ENCODE measurements around the gene NMBR. TPM values are rescaled to one million over a fixed set of nuclear protein-coding genes. Genes with fewer than 3 reads are reported as not detected.
"Not testable (repeated sequence)": the region's sequence is repeated elsewhere in the genome, so short reads cannot be mapped to it uniquely, and the experiment has no call there.

The NMBR gene
- total RNA-seq, 2 donors from 2014 or later, result not detected

DNA sequence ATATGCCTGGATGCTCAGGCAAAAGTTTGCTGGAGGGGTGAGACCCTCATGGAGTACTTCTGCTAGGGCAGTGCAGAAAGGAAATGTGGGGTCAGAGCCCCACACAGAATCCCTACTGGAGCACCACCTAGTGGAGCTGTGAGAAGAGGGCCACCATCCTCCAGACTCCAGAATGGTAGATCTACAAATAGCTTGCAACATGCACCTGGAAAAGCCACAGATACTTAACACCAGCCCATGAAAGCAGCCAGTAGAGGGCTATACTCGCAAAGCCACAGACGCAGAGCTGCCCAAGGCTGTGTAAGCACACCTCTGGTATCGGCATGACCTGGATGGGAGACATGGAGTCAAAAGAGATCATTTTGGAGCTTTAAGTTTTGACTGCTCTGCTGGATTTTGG, 74.9 kb downstream of the NMBR start:
- TF ChIP-seq, protein P1, sequence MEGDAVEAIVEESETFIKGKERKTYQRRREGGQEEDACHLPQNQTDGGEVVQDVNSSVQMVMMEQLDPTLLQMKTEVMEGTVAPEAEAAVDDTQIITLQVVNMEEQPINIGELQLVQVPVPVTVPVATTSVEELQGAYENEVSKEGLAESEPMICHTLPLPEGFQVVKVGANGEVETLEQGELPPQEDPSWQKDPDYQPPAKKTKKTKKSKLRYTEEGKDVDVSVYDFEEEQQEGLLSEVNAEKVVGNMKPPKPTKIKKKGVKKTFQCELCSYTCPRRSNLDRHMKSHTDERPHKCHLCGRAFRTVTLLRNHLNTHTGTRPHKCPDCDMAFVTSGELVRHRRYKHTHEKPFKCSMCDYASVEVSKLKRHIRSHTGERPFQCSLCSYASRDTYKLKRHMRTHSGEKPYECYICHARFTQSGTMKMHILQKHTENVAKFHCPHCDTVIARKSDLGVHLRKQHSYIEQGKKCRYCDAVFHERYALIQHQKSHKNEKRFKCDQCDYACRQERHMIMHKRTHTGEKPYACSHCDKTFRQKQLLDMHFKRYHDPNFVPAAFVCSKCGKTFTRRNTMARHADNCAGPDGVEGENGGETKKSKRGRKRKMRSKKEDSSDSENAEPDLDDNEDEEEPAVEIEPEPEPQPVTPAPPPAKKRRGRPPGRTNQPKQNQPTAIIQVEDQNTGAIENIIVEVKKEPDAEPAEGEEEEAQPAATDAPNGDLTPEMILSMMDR (IDR thresholded peaks at IDR 0.05), result no peak
- H3K27ac ChIP-seq, result no peak overlapping the region

DNA sequence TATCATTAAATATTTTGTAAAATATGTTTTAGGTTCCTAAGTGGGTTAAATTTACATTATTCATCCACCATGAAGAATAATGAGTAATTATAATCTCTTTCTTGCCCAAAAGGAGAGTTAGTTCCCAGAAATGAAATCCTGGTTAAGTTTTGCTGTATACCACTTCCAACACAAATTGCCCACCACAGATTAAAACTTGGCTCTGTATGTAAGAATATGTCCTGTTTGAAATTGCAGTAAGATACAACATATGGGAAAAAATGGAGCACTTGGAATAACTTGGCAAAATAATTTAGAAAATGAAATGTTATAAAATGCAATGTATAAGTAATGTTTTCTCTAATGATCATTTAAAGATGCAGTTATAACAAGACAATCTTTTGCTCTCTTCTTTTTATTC, 78.5 kb downstream of the NMBR start:
- H3K36me3 ChIP-seq, result no peaks in the 10 kb centered on the region
- H3K27ac ChIP-seq, result no peak overlapping the region
- H3K4me1 ChIP-seq, result no peaks in the 10 kb centered on the region
- TF ChIP-seq, protein P1 (IDR thresholded peaks at IDR 0.05), result no peak
- no peaks in the 10 kb centered on the region for H3K9me3 ChIP-seq
- no peak for DNase-seq (ENCODE audit: low spot score)
- H3K27me3 ChIP-seq, result no peaks in the 10 kb centered on the region
- no peak overlapping the region for H3K4me3 ChIP-seq

More for the DNA sequence above, 74.9 kb downstream of the NMBR start:
- Histone ChIP-seq H3K9me3 (no peaks in the 10 kb centered on the region), H3K4me1 (no peaks in the 10 kb centered on the region), H3K36me3 (no peaks in the 10 kb centered on the region), H3K4me3 (no peak overlapping the region), H3K27me3 (no peaks in the 10 kb centered on the region)
- no peak for DNase-seq (ENCODE audit: low spot score)

DNA sequence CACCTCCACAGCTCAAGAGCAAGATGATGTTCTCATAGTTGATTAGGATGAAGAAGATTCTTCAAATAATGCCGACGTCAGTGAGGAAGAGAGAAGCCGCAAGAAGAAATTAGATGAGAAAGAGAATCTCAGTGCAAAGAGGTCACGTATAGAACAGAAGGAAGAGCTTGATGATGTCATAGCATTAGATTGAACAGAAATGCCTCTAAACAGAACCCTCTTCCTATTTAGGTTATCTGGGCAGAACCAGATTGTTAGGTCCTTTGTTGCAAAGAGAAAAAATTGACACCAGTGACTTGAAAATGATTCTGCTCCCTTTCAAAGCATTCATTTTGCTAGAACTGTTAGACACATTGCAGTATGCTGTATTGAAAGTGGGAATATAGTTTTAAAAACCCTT, 84.1 kb downstream of the NMBR start:
- not testable (repeated sequence) for DNase-seq (ENCODE audit: low spot score); H3K27ac ChIP-seq; H3K9me3 ChIP-seq; H3K36me3 ChIP-seq; H3K4me3 ChIP-seq; H3K4me1 ChIP-seq; H3K27me3 ChIP-seq

DNA sequence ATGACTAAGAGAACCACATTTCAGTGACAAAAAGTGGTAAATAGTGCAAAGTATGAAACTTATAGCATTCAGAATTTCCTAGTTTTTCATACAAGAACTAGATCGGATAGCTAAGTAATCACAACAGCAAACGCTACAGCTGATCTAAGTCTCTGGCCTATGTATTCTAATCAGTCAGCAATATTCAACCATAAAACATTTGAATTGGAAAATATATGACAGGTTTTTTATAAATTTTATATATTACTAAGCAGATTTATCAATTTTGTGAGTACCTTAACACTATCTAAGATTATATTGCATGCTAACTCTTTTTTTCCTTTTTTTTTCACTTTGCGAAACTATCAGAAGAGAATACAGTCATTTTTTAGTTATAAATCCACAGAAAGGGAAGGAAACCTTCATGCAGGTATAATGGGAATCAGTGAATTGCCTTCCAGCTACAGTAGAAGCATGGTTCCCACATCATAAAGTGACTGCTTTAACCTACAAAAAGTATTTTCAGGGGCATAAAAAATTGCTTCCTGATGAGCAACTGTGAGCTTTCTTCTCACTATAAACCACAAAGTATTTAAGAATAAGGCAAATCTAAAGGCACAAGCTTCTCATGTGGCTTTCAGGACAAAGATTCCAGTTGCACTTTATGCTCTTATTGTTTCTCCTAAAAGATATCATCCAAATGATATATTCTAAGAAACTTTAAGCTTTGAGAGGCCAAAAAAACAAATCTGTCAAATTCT, 88.2 kb downstream of the NMBR start:
- no peak for DNase-seq (ENCODE audit: low spot score)
- Histone ChIP-seq H3K36me3 (no peaks in the 10 kb centered on the region), H3K9me3 (peaks cover 0 to 2% of the 10 kb centered on the region in 2 donors), H3K27ac (no peak overlapping the region), H3K4me1 (no peaks in the 10 kb centered on the region), H3K27me3 (no peaks in the 10 kb centered on the region), H3K4me3 (no peak overlapping the region)
- TF ChIP-seq, protein P1 (IDR thresholded peaks at IDR 0.05), result no peak

DNA sequence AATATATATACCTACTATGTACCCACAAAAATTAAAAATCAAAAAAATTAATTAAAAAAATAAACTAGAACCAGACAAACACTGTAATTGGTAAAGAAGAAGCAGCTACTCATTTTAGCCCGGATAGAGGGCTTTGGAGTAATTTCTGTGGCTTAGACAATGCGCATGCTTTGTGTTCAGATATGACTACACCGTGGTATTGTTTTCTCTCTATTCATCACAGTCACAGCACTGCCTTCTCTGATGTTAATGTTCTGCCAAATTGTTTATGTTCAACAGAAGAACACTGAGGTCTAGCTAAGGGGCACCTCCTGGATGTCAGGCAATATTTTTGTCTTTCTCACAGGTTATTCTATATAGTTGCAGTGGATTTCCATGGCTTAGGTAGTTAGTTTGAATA, 91.7 kb downstream of the NMBR start:
- Histone ChIP-seq H3K27me3 (no peaks in the 10 kb centered on the region), H3K4me1 (no peaks in the 10 kb centered on the region), H3K4me3 (no peak overlapping the region), H3K9me3 (peaks cover 0 to 29% of the 10 kb centered on the region in 2 donors), H3K36me3 (no peaks in the 10 kb centered on the region), H3K27ac (no peak overlapping the region)
- DNase-seq (ENCODE audit: low spot score), result no peak
- TF ChIP-seq, protein P1 (IDR thresholded peaks at IDR 0.05), result no peak

DNA sequence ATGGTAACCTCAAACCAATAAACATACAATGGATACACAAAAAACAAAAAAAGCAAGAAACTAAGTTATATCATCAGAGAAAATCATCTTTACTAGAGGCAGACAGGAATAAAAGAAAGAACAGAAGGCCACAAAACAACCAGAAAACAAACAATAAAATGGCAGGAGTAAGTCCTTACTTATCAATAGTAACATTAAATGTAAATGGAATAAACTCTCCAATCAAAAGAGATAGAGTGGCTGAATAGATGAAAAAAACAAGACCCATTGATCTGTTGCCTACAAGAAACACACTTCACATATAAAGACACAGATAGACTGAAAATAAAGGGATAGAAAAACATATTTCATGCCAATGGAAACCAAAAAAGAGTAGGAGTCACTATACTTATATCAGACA, 95.5 kb downstream of the NMBR start:
- TF ChIP-seq, protein P1 (IDR thresholded peaks at IDR 0.05), result no peak
- H3K36me3 ChIP-seq, result no peaks in the 10 kb centered on the region
- H3K27me3 ChIP-seq, result no peaks in the 10 kb centered on the region
- H3K9me3 ChIP-seq, result peaks cover 0 to 32% of the 10 kb centered on the region in 2 donors
- DNase-seq (ENCODE audit: low spot score), result no peak
- no peaks in the 10 kb centered on the region for H3K4me1 ChIP-seq
- H3K27ac ChIP-seq, result no peak overlapping the region
- H3K4me3 ChIP-seq, result no peak overlapping the region
